GM21529 (cell line): Measurements from ENCODE around the gene RIIAD1.
A peak's percentile ranks its signal among the peaks of the same experiment; 100 is the strongest.
"Not testable (repeated sequence)": the region's sequence is repeated elsewhere in the genome, so short reads cannot be mapped to it uniquely, and the experiment has no call there.

Source experiments
- ATAC-seq: cut with Tn5 transposase; IDR thresholded peaks from one replicate; pipeline ENCODE4 v1.9.1; 2021; ENCODE audit not compliant: unreplicated experiment

Gene RIIAD1

DNA sequence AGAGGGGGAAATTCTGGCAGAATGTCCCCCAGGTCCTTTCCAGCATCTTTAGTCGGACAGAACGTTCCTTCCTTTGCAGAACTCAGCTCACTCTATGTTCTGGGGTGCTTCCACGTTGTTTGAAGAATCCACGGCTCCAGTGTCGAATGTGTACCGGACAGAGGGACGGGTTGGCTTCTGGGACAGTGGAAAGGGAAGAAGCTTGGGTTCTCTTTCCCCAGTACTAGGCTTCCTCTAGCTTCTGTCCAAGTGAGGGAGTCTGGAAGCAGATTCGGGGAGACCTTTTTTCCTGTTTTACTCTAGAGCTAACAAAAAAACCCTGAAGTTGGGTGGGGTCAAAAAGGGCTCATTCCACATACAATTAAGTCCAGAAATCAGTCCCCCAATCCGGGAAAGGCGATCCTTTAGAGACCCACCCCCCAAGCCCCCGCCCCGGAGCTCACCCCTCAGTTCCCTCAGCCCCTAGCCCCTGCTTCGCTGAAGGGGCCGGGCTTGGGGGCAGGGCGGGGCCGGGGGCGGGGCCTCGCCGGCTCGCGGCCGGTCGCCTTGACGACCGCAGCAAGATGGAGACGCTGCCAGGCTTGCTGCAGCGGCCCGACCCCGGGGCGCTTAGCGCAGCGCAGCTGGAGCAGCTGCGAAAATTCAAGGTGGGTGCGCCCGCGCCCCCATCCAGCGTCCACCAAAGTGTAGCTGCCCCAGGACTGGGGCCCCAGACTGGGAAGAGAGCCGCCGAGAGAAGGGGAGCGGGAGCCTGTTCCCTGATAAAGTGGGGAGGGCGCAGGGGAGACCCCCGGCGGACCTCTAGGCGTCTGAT, at the start of gene RIIAD1:
Gene RIIAD1 (plus strand): TSS at position 549 of the 814 bp plus-strand sequence. CDS start 15 bp downstream, at position 564.
- peak; percentile 58 for ATAC-seq

DNA sequence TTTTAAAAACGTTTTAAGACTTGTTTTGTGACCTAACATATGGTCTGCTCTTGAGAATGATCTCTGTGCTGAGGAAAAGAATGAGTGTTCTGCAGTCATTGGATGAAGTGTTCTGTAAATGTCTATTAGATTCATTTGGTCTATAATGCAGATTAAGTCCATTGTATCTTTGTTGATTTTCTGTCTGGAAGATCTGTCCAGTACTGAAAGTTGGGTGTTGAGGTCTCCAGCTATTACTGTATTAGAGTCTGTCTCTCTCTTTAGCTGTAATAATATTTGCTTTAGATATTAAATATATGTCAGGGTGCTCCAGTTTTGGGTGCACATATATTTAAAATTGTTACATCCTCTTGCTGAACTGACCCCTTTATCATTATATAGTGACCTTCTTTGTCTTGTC, 47.9 kb upstream of the RIIAD1 start:
- ATAC-seq = no peak

DNA sequence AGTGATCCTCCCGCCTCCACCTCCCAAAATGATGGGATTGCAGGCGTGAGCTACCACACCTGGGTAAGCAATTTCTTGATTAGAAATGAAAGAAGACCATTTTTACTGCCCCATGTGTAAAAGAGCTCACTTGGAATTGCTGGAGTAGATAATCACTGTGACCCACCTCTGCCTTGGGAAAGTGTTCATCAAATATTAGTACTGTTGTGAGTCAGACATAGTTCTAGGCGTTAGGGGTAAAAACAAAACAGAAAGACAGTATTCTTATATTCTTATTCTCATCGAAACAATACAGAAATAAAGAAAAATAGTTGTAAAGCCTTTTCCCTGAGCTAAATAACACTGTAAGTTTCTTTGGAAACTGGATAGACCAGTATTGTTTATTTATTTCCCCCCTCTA, 40.9 kb upstream of the RIIAD1 start:
- ATAC-seq = no peak

DNA sequence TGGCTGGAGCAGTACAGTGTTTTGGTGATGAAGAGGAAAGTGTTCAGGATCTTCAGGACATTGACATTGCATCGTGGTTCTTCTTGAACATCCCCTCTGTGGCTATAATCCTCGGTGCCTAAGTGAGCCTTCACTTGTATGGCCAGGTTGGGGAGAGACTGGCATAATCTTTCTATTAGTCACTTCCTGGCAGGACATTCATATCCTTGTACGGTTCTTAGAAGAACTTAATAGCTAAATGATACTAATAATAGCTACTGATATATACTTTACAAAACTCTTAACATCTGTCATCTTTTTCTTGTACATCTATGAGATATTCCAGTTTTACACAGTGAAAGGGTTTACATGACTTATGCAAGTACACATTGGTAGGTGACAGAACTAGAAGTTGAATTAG, 40.5 kb upstream of the RIIAD1 start:
- peak; percentile 47 for ATAC-seq

GRCh38 chr1:151681923-151682322, 39.4 kb upstream of the RIIAD1 start:
- ATAC-seq = no peak

DNA sequence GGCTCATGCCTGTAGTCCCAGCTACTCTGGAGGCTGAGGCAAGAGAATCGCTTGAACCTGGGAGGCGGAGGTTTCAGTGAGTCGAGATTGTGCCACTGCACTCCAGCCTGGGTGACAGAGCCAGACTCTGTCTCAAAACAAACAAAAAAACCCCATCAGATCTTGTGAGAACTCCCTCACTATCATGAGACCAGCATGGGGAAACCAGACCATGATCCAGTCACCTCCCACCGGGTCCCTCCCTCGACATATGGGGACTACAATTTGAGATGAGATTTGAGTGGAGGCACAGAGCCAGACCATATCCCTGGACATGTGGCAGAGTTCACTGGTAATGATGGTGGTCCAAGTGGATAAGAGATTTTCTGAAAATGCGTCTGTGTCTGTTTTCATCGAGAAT, 38.4 kb upstream of the RIIAD1 start:
- not testable (repeated sequence) for ATAC-seq

DNA sequence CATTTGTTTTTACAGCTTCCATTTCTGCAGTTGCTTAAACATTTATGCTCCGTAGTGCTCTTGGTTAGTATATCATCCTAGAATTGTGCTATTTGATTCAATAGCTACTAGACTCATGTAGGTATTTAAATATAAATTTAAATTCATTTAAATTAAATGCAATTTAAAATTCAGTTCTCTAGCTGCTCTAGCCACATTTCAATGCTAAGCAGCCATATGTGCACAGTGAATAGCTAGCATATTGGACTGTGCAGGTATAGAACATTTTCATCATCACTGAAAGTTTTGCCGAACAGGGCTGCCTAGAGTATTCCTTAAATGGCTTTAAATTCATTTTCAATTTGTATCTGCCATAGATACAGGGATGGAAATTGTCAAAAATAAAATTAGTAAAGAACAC, 37.2 kb upstream of the RIIAD1 start:
- no peak for ATAC-seq

GRCh38 chr1:151686561-151686960, 34.8 kb upstream of the RIIAD1 start:
- no peak for ATAC-seq

DNA sequence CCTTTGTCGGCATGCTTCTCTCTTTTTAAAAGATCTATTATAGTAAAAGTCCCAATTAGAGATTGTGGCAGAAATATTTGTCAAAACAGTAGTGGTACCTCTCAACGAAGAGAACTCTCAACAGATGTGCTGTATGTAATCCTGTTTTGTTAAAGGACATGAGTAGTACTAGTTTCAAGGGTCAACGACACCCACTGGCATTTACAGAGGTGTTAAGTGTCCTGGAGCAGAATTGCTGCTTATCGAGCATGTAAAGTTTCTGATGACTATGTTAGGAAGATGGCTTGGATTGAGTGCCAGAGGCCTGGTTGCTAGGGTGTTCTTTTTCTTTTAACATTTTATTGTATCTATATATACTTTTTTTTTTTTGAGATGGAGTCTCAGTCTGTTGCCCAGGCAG, 31.8 kb upstream of the RIIAD1 start:
- no peak for ATAC-seq

GRCh38 chr1:151692226-151692625, 29.1 kb upstream of the RIIAD1 start:
- no peak for ATAC-seq

DNA sequence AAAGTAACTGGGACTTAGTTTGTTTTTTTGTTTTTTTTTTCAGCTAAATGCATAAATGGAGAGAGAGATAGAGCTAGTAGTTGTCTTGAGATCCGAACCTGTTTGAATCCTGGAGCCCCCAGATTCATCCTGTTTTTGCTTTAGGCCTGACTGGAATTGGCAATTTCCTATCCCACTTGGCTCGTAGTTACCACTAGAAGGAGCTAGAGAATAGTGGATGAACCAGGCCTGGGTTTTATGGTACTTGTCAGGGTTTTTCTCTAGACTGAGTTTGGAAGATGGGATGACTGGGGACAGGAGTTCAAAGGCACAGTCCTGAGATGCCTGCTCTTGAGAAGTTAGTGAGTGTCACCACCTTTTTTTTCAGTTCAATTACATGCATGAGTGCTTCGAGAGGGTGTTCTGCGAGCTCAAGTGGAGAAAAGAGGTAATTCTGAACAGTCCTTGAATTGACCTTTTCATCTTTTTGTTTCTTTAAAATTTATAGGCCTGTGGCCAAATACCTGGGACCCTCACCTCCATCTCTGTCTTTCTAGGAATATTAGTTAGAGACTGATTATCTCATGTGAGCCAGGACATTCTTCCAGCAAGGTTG, 28.2 kb upstream of the RIIAD1 start:
- no peak for ATAC-seq

DNA sequence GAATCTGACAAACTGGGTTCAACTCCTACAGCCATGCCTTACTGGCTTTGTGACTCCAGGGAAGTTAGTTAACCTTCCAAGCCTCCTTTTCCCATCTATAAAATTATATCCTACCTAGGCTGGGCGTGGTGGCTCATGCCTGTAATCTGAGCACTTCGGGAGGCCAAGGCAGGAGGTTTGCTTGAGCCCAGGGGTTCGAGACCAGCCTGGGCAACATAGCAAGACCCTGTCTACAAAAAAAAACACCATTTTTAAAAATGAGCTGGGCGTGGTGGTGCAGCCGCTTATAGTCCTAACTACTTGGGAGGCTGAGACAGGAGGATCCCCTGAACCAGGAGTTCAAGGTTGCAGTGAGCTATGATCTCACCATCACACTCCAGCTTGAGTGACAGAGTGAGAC, 19.8 kb upstream of the RIIAD1 start:
- no peak for ATAC-seq

- ATAC-seq = no peak
These were observed 18.4 kb upstream of the RIIAD1 start for GRCh38 chr1:151702936-151703335.

GRCh38 chr1:151703813-151704212, 17.5 kb upstream of the RIIAD1 start:
- ATAC-seq = no peak

- ATAC-seq = no peak
These were observed 17.1 kb upstream of the RIIAD1 start for GRCh38 chr1:151704246-151704645.

DNA sequence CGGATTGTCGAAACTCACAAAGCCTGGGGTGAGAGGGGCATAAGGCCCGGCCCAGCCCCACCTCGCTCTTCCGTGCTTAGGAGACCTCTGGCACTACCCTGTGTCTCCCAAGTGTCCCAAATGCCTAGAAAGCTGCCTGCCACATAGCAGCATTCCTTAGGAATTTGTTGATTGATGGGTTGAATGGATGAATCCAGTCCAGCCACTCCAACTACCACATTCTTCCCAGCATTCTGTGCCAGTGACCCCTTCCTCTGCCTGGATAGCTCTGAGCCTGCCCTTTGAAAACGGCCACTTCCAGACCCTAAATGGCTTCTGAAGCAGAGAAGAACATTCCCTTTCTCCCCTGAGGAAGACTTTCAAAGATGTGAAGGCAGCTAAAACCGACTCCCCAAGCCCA, 16.2 kb upstream of the RIIAD1 start:
- no peak for ATAC-seq

GRCh38 chr1:151705753-151706463, 15.4 kb upstream of the RIIAD1 start:
- ATAC-seq = no peak

GRCh38 chr1:151706464-151707415, 14.6 kb upstream of the RIIAD1 start:
- no peak for ATAC-seq

DNA sequence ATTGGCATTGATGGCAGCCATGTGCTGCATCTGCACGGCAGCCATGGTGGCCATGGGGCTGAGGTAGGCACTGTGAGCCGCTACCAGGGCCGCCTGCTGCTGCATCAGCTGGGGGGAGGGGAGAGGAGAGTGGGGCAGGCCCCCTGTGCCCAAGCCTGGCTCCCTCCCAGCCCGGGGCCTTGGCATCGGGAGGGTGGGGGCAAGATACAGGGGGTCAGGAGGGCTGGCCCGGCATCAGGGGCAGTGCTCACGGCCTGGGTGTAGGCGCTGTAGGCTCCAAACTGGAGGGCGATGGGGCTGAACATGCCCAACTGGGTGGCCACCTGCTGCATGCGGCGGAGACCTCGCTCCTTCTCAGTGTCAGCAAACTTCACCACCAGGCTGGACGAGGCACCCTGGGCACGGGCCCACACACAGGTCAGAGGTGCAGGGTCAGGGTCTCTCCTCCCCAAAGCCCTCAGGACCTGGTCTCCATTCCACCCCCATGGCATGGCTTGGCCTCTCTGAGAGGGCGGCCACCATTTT, 13.7 kb upstream of the RIIAD1 start:
- ATAC-seq = no peak

GRCh38 chr1:151708891-151709290, 12.4 kb upstream of the RIIAD1 start:
- no peak for ATAC-seq
